BJ (cell line): ENCODE measurements around the gene ASGR1. TPM values are rescaled to one million over a fixed set of nuclear protein-coding genes. Genes with fewer than 3 reads are reported as not detected.

Experiments
- CTCF ChIA-PET: fragments of 350-600 bp; formaldehyde crosslinking; extraction: SDS; loops from one replicate; lab custom pipeline; 2021; ENCODE audit warnings: antibody characterized with exemption, inconsistent platforms; lab: Yijun Ruan, JAX
- POLR2A ChIA-PET: fragments of 300-600 bp; sonication (Branson Sonifier 250); formaldehyde crosslinking; extraction: SDS; loops from one replicate; lab custom pipeline; 2021; ENCODE audit warnings: antibody characterized with exemption; lab: Charles Lee
- DNase-seq: peaks from one replicate; pipeline ENCODE4 v3.0.0-alpha.2; 2011; ENCODE audit warnings: low read depth
- H3K27me3 ChIP-seq: 2 replicates; pipeline ENCODE4 v1.6.0; 2011; ENCODE audit warnings: low read length; ENCODE audit not compliant: control insufficient read depth, insufficient read depth
- H3K36me3 ChIP-seq: 2 replicates; pipeline ENCODE4 v1.5.1; 2011; ENCODE audit warnings: low read length; ENCODE audit not compliant: control insufficient read depth, insufficient read depth
- H3K4me3 ChIP-seq: 2 replicates; pipeline ENCODE4 v1.5.1; 2011; ENCODE audit warnings: low read depth, mild to moderate bottlenecking, control low read depth, low read length
- polyA plus RNA-seq: library from polyadenylated mRNA; depleted of rRNA; stranded (reverse); fragments of >200 nt; gene quantifications from 2 replicates; pipeline ENCODE4 v1.2.3, GENCODE V29; 2011
- TF ChIP-seq, protein P1 (sequence below): IDR thresholded peaks from 2 replicates; pipeline ENCODE4 v1.5.1; 2011; ENCODE audit warnings: low read depth, mild to moderate bottlenecking, control low read depth, inconsistent platforms, low read length, moderate library complexity; ENCODE audit not compliant: insufficient read depth

Gene ASGR1
- polyA plus RNA-seq, 1 experiment, result 0.56 TPM

DNA sequence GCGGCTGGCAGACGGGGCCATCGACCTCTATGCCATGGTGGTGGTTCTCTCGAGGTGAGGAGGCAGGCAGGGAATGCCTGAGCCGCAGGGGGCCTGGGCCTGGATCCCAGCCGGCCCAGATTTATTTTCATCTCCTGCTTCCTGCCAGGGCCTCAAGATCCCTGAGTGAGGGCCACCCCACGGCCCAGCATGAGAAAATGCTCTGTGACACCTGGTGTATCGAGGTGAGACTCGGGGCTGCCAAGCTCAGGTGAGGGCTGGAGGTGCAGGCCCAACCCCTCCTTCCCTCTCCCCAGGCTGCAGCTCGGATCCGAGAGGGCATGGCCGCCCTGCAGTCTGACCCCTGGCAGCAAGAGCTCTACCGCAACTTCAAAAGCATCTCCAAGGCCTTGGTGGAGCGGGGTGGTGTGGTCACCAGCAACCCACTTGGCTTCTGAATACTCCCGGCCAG is 45.5 kb upstream of the ASGR1 start:
- POLR2A ChIA-PET, result no interaction called here
- no peaks in the 10 kb centered on the region for H3K27me3 ChIP-seq
- H3K4me3 ChIP-seq, result no peak overlapping the region
- CTCF ChIA-PET, result interaction anchor here (2.2 kb wide), 1 partner anchor 179 kb away, joined by 5 read pairs; no protein-coding TSS in a partner anchor
- peaks cover 51% of the 10 kb centered on the region for H3K36me3 ChIP-seq
- TF ChIP-seq, protein P1, sequence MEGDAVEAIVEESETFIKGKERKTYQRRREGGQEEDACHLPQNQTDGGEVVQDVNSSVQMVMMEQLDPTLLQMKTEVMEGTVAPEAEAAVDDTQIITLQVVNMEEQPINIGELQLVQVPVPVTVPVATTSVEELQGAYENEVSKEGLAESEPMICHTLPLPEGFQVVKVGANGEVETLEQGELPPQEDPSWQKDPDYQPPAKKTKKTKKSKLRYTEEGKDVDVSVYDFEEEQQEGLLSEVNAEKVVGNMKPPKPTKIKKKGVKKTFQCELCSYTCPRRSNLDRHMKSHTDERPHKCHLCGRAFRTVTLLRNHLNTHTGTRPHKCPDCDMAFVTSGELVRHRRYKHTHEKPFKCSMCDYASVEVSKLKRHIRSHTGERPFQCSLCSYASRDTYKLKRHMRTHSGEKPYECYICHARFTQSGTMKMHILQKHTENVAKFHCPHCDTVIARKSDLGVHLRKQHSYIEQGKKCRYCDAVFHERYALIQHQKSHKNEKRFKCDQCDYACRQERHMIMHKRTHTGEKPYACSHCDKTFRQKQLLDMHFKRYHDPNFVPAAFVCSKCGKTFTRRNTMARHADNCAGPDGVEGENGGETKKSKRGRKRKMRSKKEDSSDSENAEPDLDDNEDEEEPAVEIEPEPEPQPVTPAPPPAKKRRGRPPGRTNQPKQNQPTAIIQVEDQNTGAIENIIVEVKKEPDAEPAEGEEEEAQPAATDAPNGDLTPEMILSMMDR, result no peak
- no peak for DNase-seq

DNA sequence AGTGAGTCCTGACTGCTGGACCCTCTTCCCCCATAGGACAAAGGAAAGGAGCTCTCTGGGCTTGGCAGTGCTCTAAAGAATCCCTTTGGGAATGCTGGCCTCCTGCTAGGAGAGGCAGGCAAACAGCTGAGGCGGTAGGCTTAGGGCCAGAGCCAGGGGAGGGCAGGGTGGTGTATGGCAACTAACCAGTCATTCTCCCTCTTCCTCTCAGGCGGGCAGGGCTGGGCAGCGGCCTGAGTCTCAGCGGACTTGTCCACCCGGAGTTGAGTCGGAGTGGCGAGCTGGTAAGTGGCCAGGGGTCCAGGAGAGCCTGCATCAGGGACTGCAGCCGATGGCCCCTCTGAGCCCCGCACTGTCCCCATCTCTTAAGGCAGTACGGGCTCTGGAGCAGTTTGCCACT is 44.9 kb upstream of the ASGR1 start:
- peaks cover 45% of the 10 kb centered on the region for H3K36me3 ChIP-seq
- DNase-seq, result no peak
- no peaks in the 10 kb centered on the region for H3K27me3 ChIP-seq
- ChIA-PET CTCF (interaction anchor here (2.2 kb wide), 1 partner anchor 179 kb away, joined by 5 read pairs; no protein-coding TSS in a partner anchor), POLR2A (no interaction called here)
- TF ChIP-seq, protein P1, result no peak
- H3K4me3 ChIP-seq, result no peak overlapping the region

DNA sequence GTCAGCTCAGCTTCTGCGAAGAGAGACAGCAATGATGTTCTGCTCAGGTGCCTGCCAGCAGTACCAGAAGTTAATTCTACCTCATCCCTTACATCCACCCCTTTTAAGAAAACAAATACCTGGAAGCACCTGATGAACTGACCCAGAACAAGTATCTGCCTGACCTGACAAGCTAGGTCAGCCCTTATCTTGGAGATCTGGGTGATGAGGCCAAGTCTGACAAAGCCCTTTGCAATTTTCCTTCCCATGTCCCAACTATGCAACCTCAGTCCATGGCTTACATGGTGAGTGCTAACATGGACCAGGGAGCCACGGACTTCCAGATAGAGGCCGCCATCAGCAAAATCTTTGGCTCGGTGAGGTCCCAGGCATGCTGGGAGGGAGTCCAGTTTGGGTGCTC is 44.2 kb upstream of the ASGR1 start:
- TF ChIP-seq, protein P1, result no peak
- Histone ChIP-seq H3K27me3 (no peaks in the 10 kb centered on the region), H3K4me3 (no peak overlapping the region), H3K36me3 (peaks cover 41% of the 10 kb centered on the region)
- DNase-seq, result no peak
- ChIA-PET CTCF (interaction anchor here (2.2 kb wide), 1 partner anchor 178 kb away, joined by 5 read pairs; no protein-coding TSS in a partner anchor), POLR2A (no interaction called here)

DNA sequence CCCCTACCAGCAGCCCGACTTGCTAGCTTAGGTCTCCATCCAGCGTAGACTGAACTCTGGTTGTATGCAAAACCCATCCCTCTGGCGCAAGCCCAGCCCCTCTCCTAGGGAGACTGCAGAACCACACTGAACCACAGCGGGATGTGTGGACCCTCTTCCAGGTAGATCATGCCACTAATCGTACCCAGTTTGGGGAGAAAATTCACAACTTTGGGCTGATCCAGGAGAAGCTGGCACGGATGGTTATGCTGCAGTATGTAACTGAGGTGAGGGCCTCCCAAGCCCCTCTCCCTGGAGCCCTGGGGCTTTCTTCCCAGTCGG is 43.8 kb upstream of the ASGR1 start:
- Histone ChIP-seq H3K36me3 (peaks cover 39% of the 10 kb centered on the region), H3K27me3 (no peaks in the 10 kb centered on the region), H3K4me3 (no peak overlapping the region)
- TF ChIP-seq, protein P1, result no peak
- POLR2A ChIA-PET, result no interaction called here
- CTCF ChIA-PET, result interaction anchor here (2.2 kb wide), 1 partner anchor 177 kb away, joined by 5 read pairs; no protein-coding TSS in a partner anchor
- no peak for DNase-seq

DNA sequence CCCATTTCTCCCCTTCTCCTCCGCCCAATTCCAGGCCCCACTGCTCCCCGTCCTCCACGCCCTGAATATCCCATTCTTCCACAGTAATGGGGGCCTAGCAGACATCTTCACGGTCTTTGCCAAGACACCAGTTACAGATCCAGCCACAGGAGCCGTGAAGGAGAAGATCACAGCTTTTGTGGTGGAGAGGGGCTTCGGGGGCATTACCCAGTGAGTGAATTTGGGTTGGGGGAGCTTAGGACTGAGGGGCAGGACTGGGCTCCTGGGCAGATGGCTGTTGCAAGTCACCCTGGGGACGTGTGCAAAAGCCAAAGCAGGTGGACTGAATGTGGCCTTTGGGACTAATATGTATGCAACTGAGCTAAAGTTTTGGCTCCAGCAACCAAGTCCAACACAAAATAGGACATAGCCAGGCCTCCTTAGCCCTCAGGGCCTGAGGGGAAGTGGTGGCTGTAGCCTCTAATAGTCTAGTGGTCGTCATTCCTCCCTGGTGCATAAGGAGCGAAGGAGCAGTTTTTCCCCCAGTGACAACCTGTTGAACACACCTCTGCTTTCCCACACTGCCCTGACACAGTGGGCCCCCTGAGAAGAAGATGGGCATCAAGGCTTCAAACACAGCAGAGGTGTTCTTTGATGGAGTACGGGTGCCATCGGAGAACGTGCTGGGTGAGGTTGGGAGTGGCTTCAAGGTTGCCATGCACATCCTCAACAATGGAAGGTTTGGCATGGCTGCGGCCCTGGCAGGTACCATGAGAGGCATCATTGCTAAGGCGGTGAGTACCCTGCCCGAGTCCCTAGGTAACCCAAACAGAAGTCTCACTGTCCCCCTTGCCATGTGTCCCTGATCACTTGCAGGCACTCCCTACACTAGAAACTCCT is 43.2 kb upstream of the ASGR1 start:
- TF ChIP-seq, protein P1, result no peak
- Histone ChIP-seq H3K27me3 (no peaks in the 10 kb centered on the region), H3K4me3 (no peak overlapping the region), H3K36me3 (peaks cover 36% of the 10 kb centered on the region)
- no peak for DNase-seq
- POLR2A ChIA-PET, result interaction anchor here (0.6 to 0.7 kb wide), 2 partner anchors 10 to 16 kb away, joined by 3 to 4 read pairs; no protein-coding TSS in a partner anchor
- CTCF ChIA-PET, result interaction anchor here (1.0 to 3.6 kb wide), 4 partner anchors 10 to 177 kb away, joined by 3 to 50 read pairs (median 6); no protein-coding TSS in a partner anchor
